GM19463 (cell line): ENCODE measurements around the gene CCDC91.

Experiments
- ATAC-seq: cut with Tn5 transposase; IDR thresholded peaks from one replicate; pipeline ENCODE4 v1.9.1; 2021; ENCODE audit warnings: mild to moderate bottlenecking, moderate library complexity; ENCODE audit not compliant: unreplicated experiment

Gene CCDC91, protein sequence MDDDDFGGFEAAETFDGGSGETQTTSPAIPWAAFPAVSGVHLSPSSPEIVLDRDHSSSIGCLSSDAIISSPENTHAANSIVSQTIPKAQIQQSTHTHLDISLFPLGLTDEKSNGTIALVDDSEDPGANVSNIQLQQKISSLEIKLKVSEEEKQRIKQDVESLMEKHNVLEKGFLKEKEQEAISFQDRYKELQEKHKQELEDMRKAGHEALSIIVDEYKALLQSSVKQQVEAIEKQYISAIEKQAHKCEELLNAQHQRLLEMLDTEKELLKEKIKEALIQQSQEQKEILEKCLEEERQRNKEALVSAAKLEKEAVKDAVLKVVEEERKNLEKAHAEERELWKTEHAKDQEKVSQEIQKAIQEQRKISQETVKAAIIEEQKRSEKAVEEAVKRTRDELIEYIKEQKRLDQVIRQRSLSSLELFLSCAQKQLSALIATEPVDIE

GRCh38 chr12:28190321-28191050 lies at the start of gene CCDC91:
TSS of gene CCDC91 (plus strand) at chr12:28190456. CDS start at chr12:28257216, 66,760 bp downstream.
- ATAC-seq, result peak; percentile 87

DNA sequence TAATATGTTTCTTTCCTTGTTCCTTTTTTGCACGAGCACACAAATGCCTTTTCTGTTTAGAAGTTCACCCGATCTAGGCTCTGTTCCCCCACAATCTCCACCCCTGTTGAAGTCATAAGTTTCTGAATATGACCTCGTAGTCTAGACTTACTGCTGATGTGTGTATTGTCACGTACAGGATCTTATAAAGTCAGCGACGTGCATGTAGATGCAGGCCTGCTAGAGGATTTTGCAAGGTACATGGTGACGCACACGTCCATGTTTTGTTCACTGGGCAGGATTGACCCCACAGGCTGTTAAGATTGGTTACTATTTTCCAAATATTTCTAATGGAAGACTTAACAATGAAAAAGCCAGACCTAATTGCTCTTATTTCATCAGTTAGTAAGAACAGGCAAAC lies 46.2 kb upstream of the CCDC91 start:
- no peak for ATAC-seq

GRCh38 chr12:28144532-28144931 lies 45.7 kb upstream of the CCDC91 start:
- ATAC-seq, result no peak

- no peak for ATAC-seq
These were observed 45.0 kb upstream of the CCDC91 start for GRCh38 chr12:28145216-28145615.

GRCh38 chr12:28149279-28149678 lies 41.0 kb upstream of the CCDC91 start:
- no peak for ATAC-seq

DNA sequence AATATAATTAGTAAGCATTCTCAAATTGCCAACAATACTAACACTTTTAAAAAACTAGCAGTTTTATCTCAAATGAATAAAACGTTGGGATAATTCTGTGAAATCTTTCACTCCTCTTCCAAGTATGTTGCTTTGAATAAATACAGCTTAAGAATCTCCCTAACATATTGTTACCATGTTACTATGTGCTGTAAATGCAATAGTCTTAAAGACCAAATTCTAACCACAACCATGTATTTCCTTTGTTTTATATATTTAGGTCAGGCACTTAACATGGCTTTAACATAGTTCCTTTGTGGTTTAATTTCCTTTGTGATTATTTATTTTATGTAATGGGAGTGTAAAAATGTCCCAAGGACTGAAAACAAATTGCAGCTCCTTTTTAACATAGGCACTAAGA lies 33.9 kb upstream of the CCDC91 start:
- ATAC-seq, result no peak

- no peak for ATAC-seq
These were observed 33.5 kb upstream of the CCDC91 start for GRCh38 chr12:28156804-28157203.

DNA sequence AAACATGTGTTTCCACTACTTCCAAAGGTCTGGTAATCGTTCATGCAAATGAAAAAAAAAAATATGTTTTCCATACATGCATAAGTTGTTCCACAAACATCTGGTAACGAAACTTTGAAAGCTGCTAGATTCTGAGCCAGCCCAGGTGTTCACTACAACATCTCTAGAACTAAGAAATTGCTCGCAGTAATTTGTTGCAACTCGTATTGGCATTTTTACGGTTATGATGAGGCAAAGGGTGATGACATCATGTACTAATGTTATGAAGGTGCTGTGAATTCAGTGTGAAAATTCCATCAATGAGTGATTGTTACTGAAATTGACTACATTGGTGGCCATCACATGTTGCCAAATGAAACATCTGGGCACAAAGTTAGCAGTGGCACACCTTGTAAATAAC lies 31.9 kb upstream of the CCDC91 start:
- no peak for ATAC-seq

DNA sequence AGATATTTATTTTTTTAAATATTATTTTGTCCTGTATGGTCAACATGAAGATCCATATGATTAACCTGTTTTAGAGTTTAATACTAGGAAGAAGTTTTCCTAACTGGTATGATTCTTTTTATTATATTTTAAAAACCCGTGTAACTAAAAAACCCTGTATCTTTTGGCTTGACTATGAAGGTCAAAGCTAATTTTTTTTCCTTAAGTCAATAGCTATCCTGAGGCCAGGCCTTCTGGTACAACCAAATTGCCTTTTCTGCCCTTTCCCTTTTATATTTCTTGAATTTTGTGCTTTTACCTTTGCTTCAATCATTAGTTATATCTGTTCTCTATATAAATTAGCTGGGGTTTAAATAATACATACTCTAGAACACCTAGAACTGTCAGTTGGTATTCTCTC lies 30.6 kb upstream of the CCDC91 start:
- ATAC-seq, result no peak

- ATAC-seq, result no peak
These were observed 28.6 kb upstream of the CCDC91 start for GRCh38 chr12:28161697-28162096.

DNA sequence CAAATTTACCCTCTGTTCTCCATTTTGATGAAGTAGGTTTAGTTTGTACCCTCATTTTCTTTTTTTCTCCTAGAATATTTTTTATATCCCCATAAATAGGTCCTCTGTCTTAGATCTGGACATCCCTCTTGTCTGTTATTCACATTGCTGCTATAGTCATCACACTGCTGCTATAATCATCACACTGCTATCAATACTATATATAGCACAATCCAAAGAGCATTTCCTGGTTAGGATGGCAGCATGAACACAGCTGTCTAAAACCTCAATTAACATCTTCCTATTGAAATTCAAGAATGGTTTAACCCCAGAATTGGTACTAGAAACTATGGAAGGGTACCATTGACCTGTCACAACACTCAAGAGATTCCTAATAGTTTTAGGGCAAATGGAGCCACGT lies 27.6 kb upstream of the CCDC91 start:
- ATAC-seq, result no peak

- no peak for ATAC-seq
These were observed 25.5 kb upstream of the CCDC91 start for GRCh38 chr12:28164644-28165275.

GRCh38 chr12:28167981-28168485 lies 22.2 kb upstream of the CCDC91 start:
- ATAC-seq, result no peak

DNA sequence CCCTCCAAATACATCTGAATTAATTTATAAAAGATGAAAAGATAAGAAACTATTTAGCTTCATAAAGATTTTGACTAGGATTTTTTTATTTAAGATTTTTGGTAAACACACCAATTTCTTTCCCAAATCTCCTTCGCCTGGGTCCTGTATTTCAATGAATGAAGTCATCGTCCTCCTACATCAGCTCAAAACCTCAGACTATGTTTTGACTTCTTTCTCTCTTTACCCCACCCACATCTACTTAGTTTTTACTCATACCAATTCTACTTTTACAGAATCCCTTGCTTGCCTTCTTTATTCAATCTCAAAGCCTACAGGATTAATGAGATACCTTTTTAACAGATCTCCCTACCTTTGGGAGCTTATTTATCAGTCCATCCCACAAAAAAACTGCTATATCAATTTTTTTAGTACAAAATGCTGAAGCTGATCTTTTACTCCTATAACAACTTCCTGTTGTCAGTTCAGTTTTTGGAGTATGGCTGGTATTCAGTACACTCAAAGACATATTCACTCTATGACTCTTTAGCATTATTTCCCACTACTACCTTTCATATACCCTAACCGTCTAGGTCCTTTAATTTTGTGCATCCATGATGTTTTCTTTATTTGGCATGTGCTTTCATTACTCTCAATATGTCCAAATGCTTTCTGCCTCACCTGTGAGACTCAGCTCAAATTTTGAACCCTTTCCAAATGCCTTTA lies 18.7 kb upstream of the CCDC91 start:
- ATAC-seq, result no peak

- ATAC-seq, result no peak
These were observed 17.7 kb upstream of the CCDC91 start for GRCh38 chr12:28172434-28173030.

- no peak for ATAC-seq
These were observed 16.8 kb upstream of the CCDC91 start for GRCh38 chr12:28173440-28173839.

DNA sequence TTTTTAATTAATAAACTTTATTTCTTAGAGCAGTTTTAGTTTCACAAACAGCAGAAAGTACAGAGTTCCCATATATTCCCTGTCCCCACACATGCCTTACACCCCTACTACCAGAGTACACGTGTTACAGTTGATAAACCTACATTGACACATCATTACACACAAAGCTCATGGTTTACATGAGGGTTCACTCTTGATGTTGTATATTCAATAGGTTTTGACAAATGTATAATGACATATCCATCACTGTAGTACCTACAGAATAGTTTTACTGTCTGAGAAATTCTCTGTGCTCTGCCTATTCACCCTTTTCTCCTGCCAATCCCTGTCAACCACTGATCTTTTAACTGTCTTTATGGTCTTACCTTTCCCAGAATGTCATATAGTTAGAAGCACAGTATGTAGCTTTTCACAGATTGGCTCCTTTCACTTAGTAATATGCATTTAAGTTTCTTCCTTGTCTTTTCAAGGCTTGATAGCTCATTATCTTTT lies 15.1 kb upstream of the CCDC91 start:
- no peak for ATAC-seq

DNA sequence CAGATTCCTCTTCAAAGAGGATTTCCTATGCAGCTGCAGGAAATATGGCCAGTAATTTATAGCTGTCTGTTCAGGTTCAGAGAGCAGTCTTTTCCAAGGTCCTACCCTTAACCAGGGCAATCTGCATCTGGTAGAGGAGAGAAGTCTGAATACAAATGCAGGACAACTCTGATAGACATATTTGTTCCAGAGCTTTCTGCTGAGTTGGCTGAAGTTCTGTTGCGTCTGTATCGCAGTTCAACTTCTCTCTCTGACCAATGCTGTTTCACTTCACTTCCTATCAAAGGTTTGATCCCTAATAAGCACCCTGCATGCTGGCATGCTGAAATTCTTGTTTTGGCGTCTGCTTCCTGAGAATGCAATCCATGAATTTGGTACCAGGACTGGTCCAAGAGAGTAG lies 14.0 kb upstream of the CCDC91 start:
- no peak for ATAC-seq

GRCh38 chr12:28177461-28177860 lies 12.8 kb upstream of the CCDC91 start:
- ATAC-seq, result no peak

- ATAC-seq, result no peak
These were observed 12.4 kb upstream of the CCDC91 start for GRCh38 chr12:28177905-28178304.
